ENCODE results near the gene NUP35. TPM values are rescaled to one million over a fixed set of nuclear protein-coding genes. Genes with fewer than 3 reads are reported as not detected.

Gene NUP35
- total RNA-seq, 1 experiment from 2014 or later = 40.6 TPM

GRCh38 chr2:183195397-183195796, 71.2 kb downstream of the NUP35 start:
- Histone ChIP-seq H3K9me2 (replicated peaks; ENCODE audit: insufficient read depth, low read length) (no peaks in the 10 kb centered on the region), H3K27ac (ENCODE audit: low read length) (no peak overlapping the region), H3K9ac (ENCODE audit: low read length) (no peak overlapping the region), H3K27me3 (ENCODE audit: low read length) (no peaks in the 10 kb centered on the region), H3K9me3 (ENCODE audit: low read length) (no peaks in the 10 kb centered on the region), H2AFZ (ENCODE audit: low read length) (no peak overlapping the region), H4K20me1 (ENCODE audit: insufficient read depth, low read depth, low read length) (no peaks in the 10 kb centered on the region), H3K79me2 (ENCODE audit: low read length) (peaks cover 12% of the 10 kb centered on the region), H3K4me3 (ENCODE audit: low read length) (no peak overlapping the region), H3K4me1 (ENCODE audit: low read length) (no peaks in the 10 kb centered on the region), H3K36me3 (ENCODE audit: insufficient read depth, low read length) (peaks cover 34% of the 10 kb centered on the region), H3K4me2 (ENCODE audit: low read depth, low read length, poor library complexity, severe bottlenecking) (no peak overlapping the region)
- DNase-seq = no peak

- no peaks in the 10 kb centered on the region for H3K27me3 ChIP-seq (ENCODE audit: low read length)
- H3K4me2 ChIP-seq (ENCODE audit: low read depth, low read length, poor library complexity, severe bottlenecking) = no peak overlapping the region
- peaks cover 34% of the 10 kb centered on the region for H3K36me3 ChIP-seq (ENCODE audit: insufficient read depth, low read length)
- H3K27ac ChIP-seq (ENCODE audit: low read length) = no peak overlapping the region
- H3K4me1 ChIP-seq (ENCODE audit: low read length) = no peaks in the 10 kb centered on the region
- no peak for DNase-seq
- no peaks in the 10 kb centered on the region for H4K20me1 ChIP-seq (ENCODE audit: insufficient read depth, low read depth, low read length)
- peaks cover 11% of the 10 kb centered on the region; the same call in 1 of the 2 replicates for H3K79me2 ChIP-seq (ENCODE audit: low read length)
- H3K4me3 ChIP-seq (ENCODE audit: low read length) = no peak overlapping the region
- no peak overlapping the region for H3K9ac ChIP-seq (ENCODE audit: low read length)
- no peaks in the 10 kb centered on the region for H3K9me2 ChIP-seq (replicated peaks; ENCODE audit: insufficient read depth, low read length)
- no peaks in the 10 kb centered on the region for H3K9me3 ChIP-seq (ENCODE audit: low read length)
- H2AFZ ChIP-seq (ENCODE audit: low read length) = no peak overlapping the region
These were observed 71.8 kb downstream of the NUP35 start for GRCh38 chr2:183195998-183196409.

GRCh38 chr2:183204397-183204796, 80.2 kb downstream of the NUP35 start:
- Histone ChIP-seq H4K20me1 (ENCODE audit: insufficient read depth, low read depth, low read length) (no peaks in the 10 kb centered on the region), H3K79me2 (ENCODE audit: low read length) (no peaks in the 10 kb centered on the region)
- DNase-seq = no peak

GRCh38 chr2:183207110-183207509, 82.9 kb downstream of the NUP35 start:
- Histone ChIP-seq H3K4me1 (ENCODE audit: low read length) (peaks cover 17% of the 10 kb centered on the region), H3K36me3 (ENCODE audit: insufficient read depth, low read length) (0 out of 2 replicates have a peak, but pooled peaks cover 8% of the 10 kb centered on the region), H3K79me2 (ENCODE audit: low read length) (no peaks in the 10 kb centered on the region), H3K4me2 (ENCODE audit: low read depth, low read length, poor library complexity, severe bottlenecking) (no peak overlapping the region), H4K20me1 (ENCODE audit: insufficient read depth, low read depth, low read length) (no peaks in the 10 kb centered on the region), H3K9ac (ENCODE audit: low read length) (no peak overlapping the region), H2AFZ (ENCODE audit: low read length) (no peak overlapping the region), H3K4me3 (ENCODE audit: low read length) (no peak overlapping the region), H3K27me3 (ENCODE audit: low read length) (no peaks in the 10 kb centered on the region), H3K27ac (ENCODE audit: low read length) (no peak overlapping the region), H3K9me2 (replicated peaks; ENCODE audit: insufficient read depth, low read length) (no peaks in the 10 kb centered on the region), H3K9me3 (ENCODE audit: low read length) (no peaks in the 10 kb centered on the region)
- DNase-seq = no peak

More at GRCh38 chr2:183204397-183204796, 80.2 kb downstream of the NUP35 start:
- Histone ChIP-seq H3K27me3 (ENCODE audit: low read length) (no peaks in the 10 kb centered on the region), H2AFZ (ENCODE audit: low read length) (no peak overlapping the region), H3K4me3 (ENCODE audit: low read length) (no peak overlapping the region), H3K9me2 (replicated peaks; ENCODE audit: insufficient read depth, low read length) (no peaks in the 10 kb centered on the region), H3K4me1 (ENCODE audit: low read length) (peaks cover 17% of the 10 kb centered on the region), H3K36me3 (ENCODE audit: insufficient read depth, low read length) (0 out of 2 replicates have a peak, but pooled peaks cover 5% of the 10 kb centered on the region), H3K9me3 (ENCODE audit: low read length) (no peaks in the 10 kb centered on the region), H3K9ac (ENCODE audit: low read length) (no peak overlapping the region), H3K27ac (ENCODE audit: low read length) (no peak overlapping the region), H3K4me2 (ENCODE audit: low read depth, low read length, poor library complexity, severe bottlenecking) (no peak overlapping the region)

GRCh38 chr2:183209395-183210028, 85.3 kb downstream of the NUP35 start:
- peaks cover 3% of the 10 kb centered on the region; the same call in 1 of the 2 replicates for H3K36me3 ChIP-seq (ENCODE audit: insufficient read depth, low read length)
- no peak overlapping the region for H3K4me3 ChIP-seq (ENCODE audit: low read length)
- no peaks in the 10 kb centered on the region for H4K20me1 ChIP-seq (ENCODE audit: insufficient read depth, low read depth, low read length)
- H2AFZ ChIP-seq (ENCODE audit: low read length) = no peak overlapping the region
- H3K4me2 ChIP-seq (ENCODE audit: low read depth, low read length, poor library complexity, severe bottlenecking) = no peak overlapping the region
- no peaks in the 10 kb centered on the region for H3K27me3 ChIP-seq (ENCODE audit: low read length)
- no peaks in the 10 kb centered on the region for H3K9me2 ChIP-seq (replicated peaks; ENCODE audit: insufficient read depth, low read length)
- no peaks in the 10 kb centered on the region for H3K79me2 ChIP-seq (ENCODE audit: low read length)
- H3K27ac ChIP-seq (ENCODE audit: low read length) = no peak overlapping the region
- no peak overlapping the region for H3K9ac ChIP-seq (ENCODE audit: low read length)
- no peaks in the 10 kb centered on the region for H3K9me3 ChIP-seq (ENCODE audit: low read length)
- peaks cover 32% of the 10 kb centered on the region for H3K4me1 ChIP-seq (ENCODE audit: low read length)
- no peak for DNase-seq

Other genes starting within 250 kb of the NUP35 start
- gene NCKAP1, start 86.0 kb upstream of the NUP35 start, total RNA-seq (2014; rRNA removed; shearing (Covaris generic); ENCODE audit: low replicate concordance) = not detected in 2 replicates
- 0.04 and 0.26 TPM in 2 replicates for gene DUSP19, start 45.7 kb upstream of the NUP35 start, total RNA-seq (2014; rRNA removed; shearing (Covaris generic); ENCODE audit: low replicate concordance)